ENCODE measurements around the gene ATP6V1G3.

Gene ATP6V1G3

GRCh38 chr1:198517623-198518199, 22.8 kb downstream of the ATP6V1G3 start:
- H3K27me3 ChIP-seq, result no peaks in the 10 kb centered on the region
- no peaks in the 10 kb centered on the region for H3K36me3 ChIP-seq
- peaks cover 2% of the 10 kb centered on the region; the same call in 1 of the 2 replicates for H3K4me1 ChIP-seq
- H3K4me3 ChIP-seq (ENCODE audit: low read depth, low read length), result no peak overlapping the region
- TF ChIP-seq, protein P1, sequence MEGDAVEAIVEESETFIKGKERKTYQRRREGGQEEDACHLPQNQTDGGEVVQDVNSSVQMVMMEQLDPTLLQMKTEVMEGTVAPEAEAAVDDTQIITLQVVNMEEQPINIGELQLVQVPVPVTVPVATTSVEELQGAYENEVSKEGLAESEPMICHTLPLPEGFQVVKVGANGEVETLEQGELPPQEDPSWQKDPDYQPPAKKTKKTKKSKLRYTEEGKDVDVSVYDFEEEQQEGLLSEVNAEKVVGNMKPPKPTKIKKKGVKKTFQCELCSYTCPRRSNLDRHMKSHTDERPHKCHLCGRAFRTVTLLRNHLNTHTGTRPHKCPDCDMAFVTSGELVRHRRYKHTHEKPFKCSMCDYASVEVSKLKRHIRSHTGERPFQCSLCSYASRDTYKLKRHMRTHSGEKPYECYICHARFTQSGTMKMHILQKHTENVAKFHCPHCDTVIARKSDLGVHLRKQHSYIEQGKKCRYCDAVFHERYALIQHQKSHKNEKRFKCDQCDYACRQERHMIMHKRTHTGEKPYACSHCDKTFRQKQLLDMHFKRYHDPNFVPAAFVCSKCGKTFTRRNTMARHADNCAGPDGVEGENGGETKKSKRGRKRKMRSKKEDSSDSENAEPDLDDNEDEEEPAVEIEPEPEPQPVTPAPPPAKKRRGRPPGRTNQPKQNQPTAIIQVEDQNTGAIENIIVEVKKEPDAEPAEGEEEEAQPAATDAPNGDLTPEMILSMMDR (IDR thresholded peaks at IDR 0.05; ENCODE audit: low read depth, low read length), result no peak
- no peaks in the 10 kb centered on the region for H3K9me3 ChIP-seq
- DNase-seq, result no peak

DNA sequence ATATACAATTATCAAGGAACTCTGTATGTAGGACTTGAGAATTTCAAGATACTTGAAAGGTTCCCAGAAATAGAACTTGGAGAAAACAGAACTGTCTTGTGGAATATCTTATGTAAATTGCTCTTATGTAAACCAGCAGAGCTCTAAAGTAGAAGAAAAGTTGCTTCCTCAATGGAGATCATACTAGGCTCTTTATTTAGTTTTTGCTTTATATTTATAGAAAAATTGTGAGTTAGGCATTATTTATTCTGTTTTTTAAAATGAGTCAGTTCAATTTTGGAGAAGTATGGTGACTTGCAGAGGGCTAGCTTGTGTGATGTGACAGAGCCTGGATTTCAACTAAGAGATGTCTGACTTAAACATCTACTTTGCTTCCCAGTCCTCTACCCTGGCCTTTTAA, 40.4 kb downstream of the ATP6V1G3 start:
- no peaks in the 10 kb centered on the region for H3K36me3 ChIP-seq
- no peak overlapping the region for H3K4me3 ChIP-seq (ENCODE audit: low read depth, low read length)
- H3K27me3 ChIP-seq, result no peaks in the 10 kb centered on the region
- DNase-seq, result no peak
- H3K9me3 ChIP-seq, result no peaks in the 10 kb centered on the region
- TF ChIP-seq, protein P1 (IDR thresholded peaks at IDR 0.05; ENCODE audit: low read depth, low read length), result no peak
- no peaks in the 10 kb centered on the region; the same call in 1 of the 2 replicates for H3K4me1 ChIP-seq

DNA sequence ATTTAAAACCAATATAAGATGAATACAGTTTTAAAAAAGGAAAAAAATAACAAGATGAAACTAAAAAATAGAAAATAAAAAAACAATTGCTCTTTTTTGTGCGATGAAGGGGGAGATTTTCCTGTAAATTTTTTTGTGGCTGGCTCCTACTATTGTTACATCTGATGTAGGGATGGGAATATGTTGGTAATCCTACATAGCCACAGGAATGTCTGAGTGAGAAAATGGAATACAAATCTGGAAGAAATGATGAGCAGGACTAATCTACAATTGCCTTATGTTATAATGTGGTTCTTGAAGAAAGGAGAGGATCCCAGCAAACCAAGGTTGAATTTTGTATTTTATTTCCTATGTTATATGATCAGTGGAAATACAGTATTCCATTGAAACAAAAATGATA, 40.9 kb downstream of the ATP6V1G3 start:
- H3K4me1 ChIP-seq, result no peaks in the 10 kb centered on the region; the same call in 1 of the 2 replicates
- DNase-seq, result no peak

DNA sequence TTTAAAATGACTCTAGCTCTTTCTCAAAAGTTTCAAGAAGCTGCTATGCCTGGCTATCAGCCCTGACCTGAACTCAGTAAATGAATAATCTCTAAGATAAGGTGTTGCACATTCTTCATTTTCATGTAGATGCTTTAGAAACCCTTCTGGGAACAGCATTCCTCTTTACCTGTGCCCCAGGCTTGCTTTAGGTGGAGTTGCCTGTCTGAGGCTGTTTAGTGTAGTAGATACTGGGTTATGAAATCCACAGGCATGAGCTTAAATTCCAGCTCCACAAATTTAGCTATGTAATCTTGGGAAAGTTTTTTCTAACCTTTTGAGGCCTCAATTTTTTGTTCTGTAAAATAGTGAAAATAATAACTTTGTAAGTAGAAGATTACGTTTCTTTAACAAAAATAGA, 41.6 kb downstream of the ATP6V1G3 start:
- Histone ChIP-seq H3K27me3 (no peaks in the 10 kb centered on the region), H3K4me3 (ENCODE audit: low read depth, low read length) (no peak overlapping the region), H3K4me1 (no peaks in the 10 kb centered on the region; the same call in 1 of the 2 replicates), H3K9me3 (no peaks in the 10 kb centered on the region), H3K36me3 (no peaks in the 10 kb centered on the region)
- no peak for DNase-seq
- TF ChIP-seq, protein P1 (IDR thresholded peaks at IDR 0.05; ENCODE audit: low read depth, low read length), result no peak

More for the DNA sequence above, 40.9 kb downstream of the ATP6V1G3 start:
- Histone ChIP-seq H3K4me3 (ENCODE audit: low read depth, low read length) (no peak overlapping the region), H3K9me3 (no peaks in the 10 kb centered on the region), H3K27me3 (no peaks in the 10 kb centered on the region), H3K36me3 (no peaks in the 10 kb centered on the region)
- TF ChIP-seq, protein P1 (IDR thresholded peaks at IDR 0.05; ENCODE audit: low read depth, low read length), result no peak

DNA sequence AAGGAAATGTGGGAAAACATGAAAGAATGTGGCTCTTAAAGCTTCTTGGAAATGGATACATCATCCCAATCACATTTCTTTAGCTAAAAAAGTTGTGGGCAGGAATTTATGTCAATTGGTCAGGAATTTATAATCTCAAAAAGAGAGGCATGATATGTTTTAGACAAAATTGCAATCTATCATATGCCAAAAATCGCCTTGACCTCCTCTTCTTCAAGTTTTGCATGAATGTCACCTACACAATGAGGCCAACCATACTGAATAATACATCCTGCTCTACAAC, 42.4 kb downstream of the ATP6V1G3 start:
- no peak for DNase-seq
- H3K9me3 ChIP-seq, result no peaks in the 10 kb centered on the region
- no peak overlapping the region for H3K4me3 ChIP-seq (ENCODE audit: low read depth, low read length)
- H3K27me3 ChIP-seq, result no peaks in the 10 kb centered on the region
- TF ChIP-seq, protein P1 (IDR thresholded peaks at IDR 0.05; ENCODE audit: low read depth, low read length), result no peak
- no peaks in the 10 kb centered on the region for H3K36me3 ChIP-seq
- no peaks in the 10 kb centered on the region; the same call in 1 of the 2 replicates for H3K4me1 ChIP-seq

DNA sequence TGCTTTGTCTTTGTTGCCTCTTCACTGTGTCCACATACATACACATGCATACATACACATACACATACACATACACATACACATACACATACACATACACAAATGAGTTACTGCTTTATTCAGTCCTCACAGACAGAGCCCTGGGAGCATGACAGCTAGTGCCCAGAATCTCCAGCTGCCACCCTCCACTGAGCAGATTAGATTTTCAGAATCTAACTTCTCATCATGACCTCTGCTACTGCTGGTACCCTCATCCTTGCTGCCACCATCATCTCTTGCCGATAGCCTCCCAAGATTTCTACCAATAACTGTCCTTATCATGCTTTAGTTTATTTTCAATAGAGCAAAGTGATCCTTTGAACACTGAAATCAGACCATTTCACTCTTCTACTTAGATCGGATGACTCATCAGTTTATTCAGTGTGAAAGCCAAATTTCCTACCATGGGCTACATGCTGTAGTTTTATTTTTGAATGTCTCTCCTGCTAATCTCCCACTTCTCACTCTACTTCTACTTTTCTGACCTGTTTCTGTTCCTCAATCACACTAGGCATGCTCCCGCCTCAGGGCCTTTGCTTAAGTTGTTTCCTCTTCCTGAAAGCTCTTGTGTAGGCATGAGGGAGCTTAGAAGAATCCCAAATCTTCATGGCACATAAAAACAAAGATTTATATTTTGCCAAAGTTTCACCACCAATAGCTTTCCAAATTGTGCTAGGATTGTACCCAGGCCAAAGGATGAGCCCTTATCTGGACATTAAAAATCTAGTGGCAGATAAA, 43.0 kb downstream of the ATP6V1G3 start:
- H3K4me1 ChIP-seq, result no peaks in the 10 kb centered on the region; the same call in 1 of the 2 replicates
- H3K36me3 ChIP-seq, result no peaks in the 10 kb centered on the region
- DNase-seq, result no peak

More for the DNA sequence above, 43.0 kb downstream of the ATP6V1G3 start:
- H3K9me3 ChIP-seq, result no peaks in the 10 kb centered on the region
- no peaks in the 10 kb centered on the region for H3K27me3 ChIP-seq
- TF ChIP-seq, protein P1 (IDR thresholded peaks at IDR 0.05; ENCODE audit: low read depth, low read length), result no peak
- no peak overlapping the region for H3K4me3 ChIP-seq (ENCODE audit: low read depth, low read length)

Measured in BE2C (cell line).